Measurements from ENCODE around the gene PLIN5.

PLIN5 gene

DNA sequence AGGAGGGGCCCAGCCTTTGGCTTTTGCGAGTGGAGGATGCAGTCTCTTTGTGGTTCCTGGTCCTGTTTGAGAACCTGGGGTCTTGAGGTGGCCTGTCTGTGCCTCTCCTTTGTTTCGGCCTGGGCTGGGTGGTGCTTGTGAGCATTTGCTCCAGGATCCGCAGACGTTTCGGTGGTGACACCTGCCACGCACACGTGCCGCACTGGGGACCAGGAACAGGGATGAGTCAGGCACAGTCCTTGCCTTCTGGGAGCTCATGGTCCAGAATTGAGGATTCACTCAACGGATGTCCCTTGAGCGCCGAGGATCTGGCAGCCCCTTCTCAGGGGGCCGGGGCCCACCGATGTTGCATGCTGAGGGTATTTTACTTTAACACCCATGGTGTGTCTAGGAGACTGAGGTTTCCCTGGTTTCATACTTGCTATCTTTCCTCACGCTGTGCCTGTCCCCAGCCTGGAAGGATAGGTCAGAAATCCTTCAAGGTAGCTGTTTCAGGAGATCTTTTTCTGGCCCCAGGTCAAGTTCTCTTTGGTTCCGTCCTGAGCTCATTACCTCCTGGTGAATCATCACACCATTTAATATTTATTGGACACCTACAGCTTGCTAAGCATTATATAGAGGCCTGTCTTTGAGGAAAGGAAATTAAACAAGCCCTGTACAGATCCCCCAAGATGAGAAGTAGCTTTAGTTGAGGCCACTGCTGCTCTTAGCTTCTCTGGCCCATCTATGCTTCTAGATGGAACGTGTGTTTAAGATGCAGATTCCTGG lies 57.8 kb downstream of the PLIN5 start:
- DNase-seq: no peak

DNA sequence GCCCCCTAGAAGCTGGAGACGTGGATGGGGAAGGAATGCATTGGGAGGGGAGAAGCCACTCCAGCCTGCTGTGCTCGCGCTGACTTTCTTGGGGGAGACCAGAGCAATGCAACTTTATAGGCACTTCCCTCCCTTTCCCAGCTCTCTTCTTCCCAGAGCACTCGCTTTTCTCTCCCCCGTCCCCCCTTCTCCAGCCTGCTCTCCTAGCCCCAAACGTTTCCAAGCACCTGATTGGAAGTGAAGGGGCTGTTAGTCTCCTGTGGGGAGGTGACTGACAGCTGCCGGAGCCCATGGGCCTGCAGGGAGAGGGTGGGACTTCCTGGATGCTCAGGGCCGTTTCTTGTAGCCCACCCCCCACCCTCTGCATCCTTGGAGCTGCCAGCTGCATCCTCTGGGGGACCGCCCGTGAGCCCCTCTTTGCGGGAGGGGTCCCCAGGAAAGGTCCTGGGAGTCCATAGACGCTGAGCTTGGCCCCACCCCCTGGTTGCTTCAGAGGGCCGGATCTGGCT lies 60.5 kb downstream of the PLIN5 start:
- DNase-seq: peak; percentile 48

DNA sequence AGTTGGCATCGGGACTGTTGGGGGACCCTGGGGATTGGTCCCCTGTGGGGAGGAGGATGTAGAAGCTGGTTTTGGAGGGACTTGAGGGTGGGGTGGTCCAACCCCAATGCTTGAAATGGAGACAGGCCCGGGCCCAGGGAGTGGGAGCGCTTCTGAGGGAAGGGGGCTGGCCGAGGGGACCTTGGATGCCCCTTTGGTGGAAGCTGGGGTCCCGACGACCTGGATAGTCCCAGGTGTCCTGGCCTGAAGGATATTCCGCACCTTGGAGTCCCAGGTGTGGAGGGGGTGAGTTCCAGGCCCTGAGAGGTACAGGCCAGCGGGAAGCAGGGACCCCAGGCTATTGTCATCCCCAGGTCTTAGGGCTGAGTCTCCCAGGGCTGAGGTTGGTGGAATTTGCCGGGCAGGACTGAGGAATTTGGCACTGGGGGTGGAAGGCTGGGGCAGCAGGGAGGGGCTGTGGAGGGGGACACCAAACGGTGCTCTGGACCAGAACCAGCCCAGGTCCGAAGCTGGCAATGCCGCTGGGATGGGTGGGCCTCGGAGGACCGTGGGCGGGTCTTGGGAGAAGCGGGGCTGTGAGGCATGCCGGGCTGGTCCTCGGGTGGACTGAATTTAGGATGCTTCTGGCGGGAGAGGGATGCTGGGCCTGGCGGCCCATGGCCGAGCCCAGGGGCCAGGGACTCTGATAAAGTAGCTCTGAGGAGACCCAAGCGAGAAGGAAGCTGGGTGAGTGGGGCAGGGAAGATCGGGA lies 61.1 kb downstream of the PLIN5 start:
- no peak for DNase-seq

DNA sequence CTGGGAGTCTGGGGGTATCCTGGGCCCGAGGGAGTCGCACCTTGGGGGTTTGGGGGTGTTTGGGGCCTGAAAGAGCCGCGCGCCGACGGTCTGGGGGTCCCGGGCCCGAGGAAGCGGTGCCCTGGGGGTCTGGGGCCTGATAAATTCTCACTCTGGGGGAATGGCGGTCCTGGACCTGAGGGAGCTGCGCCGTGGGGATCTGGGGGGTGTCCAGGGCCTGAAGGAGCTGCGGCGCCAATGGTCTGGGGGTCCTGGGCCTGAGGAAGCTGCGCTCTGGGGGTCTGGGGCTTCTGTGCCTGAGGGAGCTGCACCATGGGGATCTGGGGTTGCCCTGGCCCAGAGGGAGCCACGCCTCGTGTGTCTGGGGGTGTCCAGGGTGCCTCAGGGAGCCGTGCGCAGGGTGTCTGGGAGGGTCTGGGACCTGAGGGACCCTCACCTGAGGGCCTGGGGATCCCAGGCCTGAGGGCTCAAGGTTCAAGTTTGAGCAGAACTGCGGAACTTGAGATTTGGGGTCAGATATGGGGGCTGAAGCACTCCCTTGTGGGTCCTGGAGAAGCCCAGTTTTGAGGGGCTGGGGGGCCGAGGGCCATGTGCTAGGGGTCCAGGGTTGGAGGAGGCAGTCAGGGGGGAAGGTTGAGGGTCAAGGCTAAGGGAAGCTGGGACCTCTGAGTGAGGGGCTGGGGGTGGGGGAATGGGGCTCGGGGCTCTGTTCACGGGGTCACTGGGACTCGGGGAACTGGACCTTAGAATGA lies 61.8 kb downstream of the PLIN5 start:
- no peak for DNase-seq

All from NCI-H2081 treated with DMSO at 0.1 percent for 48 hours (cell line).